ENCODE results near the gene PMAIP1. TPM values are rescaled to one million over a fixed set of nuclear protein-coding genes. Genes with fewer than 3 reads are reported as not detected.

PMAIP1 gene
- total and polyA plus RNA-seq, 7 donors, result 0.25 to 2.9 (median 0.89) TPM

GRCh38 chr18:59921384-59921891 lies 21.6 kb downstream of the PMAIP1 start:
- Histone ChIP-seq H3K27me3 (ENCODE audit: insufficient read depth in 3 of 3, low read length in 2 of 3) (no peaks in the 10 kb centered on the region), H3K36me3 (ENCODE audit: insufficient read depth in 1 of 2, low read depth in 1 of 2) (no peaks in the 10 kb centered on the region), H3K4me3 (no peak overlapping the region), H3K27ac (no peak overlapping the region), H3K9me3 (no peaks in the 10 kb centered on the region), H3K4me1 (no peaks in the 10 kb centered on the region)
- 75 to 89% (median 84%) methylated on average over 2 of the region's 2 CpGs for WGBS, 3 donors
- intact Hi-C loops (cut with DNase I), result no loop called here
- TF ChIP-seq CTCF (IDR thresholded peaks at IDR 0.05), result no peak
- DNase-seq (no peak), ATAC-seq (no peak)

- intact Hi-C loops (cut with DNase I), result no loop called here
- H3K4me1 ChIP-seq, result no peaks in the 10 kb centered on the region
- H3K27me3 ChIP-seq (ENCODE audit: insufficient read depth in 3 of 3, low read length in 2 of 3), result no peaks in the 10 kb centered on the region
- no peak for TF ChIP-seq CTCF (IDR thresholded peaks at IDR 0.05)
- WGBS, 3 donors, result 79 to 84% (median 80%) methylated on average over 6 of the region's 6 CpGs
- no peak overlapping the region for H3K4me3 ChIP-seq
- no peaks in the 10 kb centered on the region for H3K9me3 ChIP-seq
- no peak for ATAC-seq
- H3K36me3 ChIP-seq (ENCODE audit: insufficient read depth in 1 of 2, low read depth in 1 of 2), result no peaks in the 10 kb centered on the region
- no peak overlapping the region for H3K27ac ChIP-seq
- no peak for DNase-seq
These were observed 23.9 kb downstream of the PMAIP1 start for GRCh38 chr18:59923539-59924196.

GRCh38 chr18:59926131-59926530 lies 26.3 kb downstream of the PMAIP1 start:
- DNase-seq (no peak), ATAC-seq (no peak)
- Histone ChIP-seq H3K4me1 (no peaks in the 10 kb centered on the region), H3K27ac (no peak overlapping the region), H3K4me3 (no peak overlapping the region), H3K36me3 (ENCODE audit: insufficient read depth in 1 of 2, low read depth in 1 of 2) (no peaks in the 10 kb centered on the region), H3K9me3 (no peaks in the 10 kb centered on the region), H3K27me3 (ENCODE audit: insufficient read depth in 3 of 3, low read length in 2 of 3) (no peaks in the 10 kb centered on the region)
- 92 to 93% (median 92%) methylated on average over 5 of the region's 5 CpGs for WGBS, 3 donors
- intact Hi-C loops (cut with DNase I), result no loop called here
- no peak for TF ChIP-seq CTCF (IDR thresholded peaks at IDR 0.05)

GRCh38 chr18:59927246-59927825 lies 27.5 kb downstream of the PMAIP1 start:
- Histone ChIP-seq H3K27ac (no peak overlapping the region), H3K36me3 (ENCODE audit: insufficient read depth in 1 of 2, low read depth in 1 of 2) (no peaks in the 10 kb centered on the region), H3K4me3 (no peak overlapping the region), H3K4me1 (no peaks in the 10 kb centered on the region), H3K9me3 (no peaks in the 10 kb centered on the region), H3K27me3 (ENCODE audit: insufficient read depth in 3 of 3, low read length in 2 of 3) (no peaks in the 10 kb centered on the region)
- no peak for TF ChIP-seq CTCF (IDR thresholded peaks at IDR 0.05)
- DNase-seq, result no peak
- WGBS, 3 donors, result 40 to 48% (median 41%) methylated on average over 5 of the region's 5 CpGs
- intact Hi-C loops (cut with DNase I), result no loop called here
- no peak for ATAC-seq

All from psoas muscle (tissue), 8 donors.